ENCODE results near the gene MAP2K4.
A peak's percentile ranks its signal among the peaks of the same experiment; 100 is the strongest.
"Not testable (repeated sequence)": the region's sequence is repeated elsewhere in the genome, so short reads cannot be mapped to it uniquely, and the experiment has no call there.

MAP2K4 gene

DNA sequence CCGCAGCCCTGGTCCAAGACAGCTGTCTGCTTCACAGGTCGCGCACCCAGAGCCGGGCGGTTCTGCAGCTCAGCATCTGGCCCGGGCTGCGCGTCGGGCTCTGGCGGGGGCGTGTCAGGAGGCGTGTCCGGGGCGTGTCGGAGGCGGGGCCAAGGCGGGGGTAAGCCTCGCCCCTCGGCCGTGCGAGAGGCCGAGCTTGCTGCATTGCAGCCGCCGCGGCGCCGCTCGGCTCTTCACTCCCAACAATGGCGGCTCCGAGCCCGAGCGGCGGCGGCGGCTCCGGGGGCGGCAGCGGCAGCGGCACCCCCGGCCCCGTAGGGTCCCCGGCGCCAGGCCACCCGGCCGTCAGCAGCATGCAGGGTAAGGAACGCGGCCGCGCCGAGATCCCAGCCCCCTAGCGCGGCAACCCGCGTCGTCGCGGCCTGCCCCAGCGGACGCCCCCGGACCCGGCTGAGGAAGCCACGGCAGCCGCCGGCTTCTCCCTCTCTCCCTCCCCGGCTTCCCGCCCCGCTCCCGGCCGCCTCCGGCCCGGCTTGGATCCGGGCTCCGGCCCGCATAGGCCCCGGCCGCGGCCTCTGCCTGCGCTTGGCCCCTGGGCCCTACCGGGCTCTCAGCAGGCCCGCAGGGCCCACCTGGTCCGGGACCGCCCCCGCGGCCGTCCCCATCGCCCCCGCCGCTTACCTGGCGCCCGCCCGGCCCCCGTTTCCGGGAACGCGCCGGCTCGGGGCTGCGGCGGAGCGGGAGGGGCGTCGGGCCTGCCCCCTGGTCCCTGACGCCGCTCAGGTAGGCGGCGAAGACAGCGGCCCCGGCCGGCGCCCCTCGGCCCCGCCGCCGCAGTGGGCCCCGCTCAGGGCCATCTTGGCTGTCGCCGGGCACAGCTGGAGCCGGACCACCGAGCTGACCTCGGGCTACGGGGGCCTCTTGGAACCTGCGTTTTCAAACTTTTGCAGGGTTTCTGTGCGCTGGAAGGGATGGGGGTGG, at the start of gene MAP2K4:
MAP2K4 (plus strand) TSS at position 236 of the 981 bp plus-strand sequence; CDS start at position 246, 10 bp downstream.
- peak; percentile 88 for DNase-seq (ENCODE audit: low spot score)

DNA sequence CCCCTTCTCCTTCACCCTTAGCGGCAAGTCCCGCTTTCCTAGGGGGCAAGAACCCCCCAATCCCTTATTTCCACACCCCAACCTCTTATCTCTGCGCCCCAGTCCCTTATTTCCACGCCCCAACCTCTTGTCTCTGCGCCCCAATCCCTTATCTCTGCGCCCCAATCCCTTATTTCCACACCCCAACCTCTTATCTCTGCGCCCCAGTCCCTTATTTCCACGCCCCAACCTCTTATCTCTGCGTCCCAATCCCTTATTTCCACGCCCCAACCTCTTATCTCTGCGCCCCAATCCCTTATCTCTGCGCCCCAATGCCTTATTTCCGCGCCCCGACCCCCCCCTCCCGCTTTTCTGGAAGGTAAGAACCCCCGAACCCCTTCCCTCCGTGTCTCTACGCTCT, 47.9 kb upstream of the MAP2K4 start:
- DNase-seq (ENCODE audit: low spot score) = not testable (repeated sequence)

DNA sequence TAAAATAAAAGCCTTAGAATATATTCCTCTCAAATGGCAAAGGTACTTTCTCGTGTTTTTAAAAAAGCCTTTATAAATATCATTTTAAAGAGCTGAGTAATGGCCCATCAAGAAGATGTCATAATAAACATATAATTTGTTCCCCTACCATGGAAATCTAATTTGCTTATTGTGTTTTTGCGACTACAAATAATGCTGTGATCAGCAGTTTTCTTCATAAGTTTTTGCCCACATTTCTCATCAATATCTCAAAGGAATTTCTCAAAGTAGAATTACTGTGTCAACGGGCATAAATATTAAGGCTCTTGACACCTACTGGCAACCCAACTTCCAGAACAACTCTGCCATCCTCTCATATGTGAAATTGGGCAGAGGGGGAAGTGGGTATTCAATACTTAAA, 40.9 kb upstream of the MAP2K4 start:
- no peak for DNase-seq (ENCODE audit: low spot score)

DNA sequence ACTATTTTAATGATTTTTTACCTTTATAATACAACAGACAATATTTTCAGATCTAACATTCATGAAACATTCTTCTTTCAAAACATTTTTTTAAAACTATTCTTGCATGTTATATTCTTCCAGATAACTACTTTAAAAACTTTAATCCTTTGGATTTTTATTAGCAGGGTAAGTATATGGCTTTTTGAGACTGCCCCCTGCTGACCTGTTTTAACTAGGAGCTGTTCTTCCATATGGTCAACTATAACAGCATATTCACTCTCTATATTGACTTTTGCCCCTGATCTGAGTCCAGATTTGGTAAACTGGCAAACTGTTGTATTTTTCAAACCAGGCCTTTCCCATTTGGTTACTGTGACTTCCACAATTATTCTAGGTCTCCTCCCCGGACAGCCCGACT, 39.9 kb upstream of the MAP2K4 start:
- no peak for DNase-seq (ENCODE audit: low spot score)

DNA sequence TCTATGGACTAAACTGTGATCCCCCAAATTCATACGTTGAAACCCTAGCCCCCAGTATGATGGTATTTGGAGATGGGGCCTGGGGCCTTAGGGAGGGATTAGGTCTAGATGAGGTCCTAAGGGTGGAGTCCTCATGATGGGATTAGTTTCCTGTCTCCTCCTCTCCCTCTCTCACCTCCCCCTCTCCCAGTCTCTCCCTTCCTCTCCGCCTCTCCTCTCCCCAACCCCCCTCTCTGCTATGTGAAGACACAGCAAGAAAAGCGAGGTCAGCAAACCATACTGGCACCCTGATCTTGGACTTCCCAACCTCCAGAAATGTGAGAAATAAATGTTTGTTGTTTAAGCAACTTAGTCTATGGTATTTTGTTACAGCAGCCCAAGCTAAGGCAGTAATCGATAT, 38.8 kb upstream of the MAP2K4 start:
- DNase-seq (ENCODE audit: low spot score) = no peak

DNA sequence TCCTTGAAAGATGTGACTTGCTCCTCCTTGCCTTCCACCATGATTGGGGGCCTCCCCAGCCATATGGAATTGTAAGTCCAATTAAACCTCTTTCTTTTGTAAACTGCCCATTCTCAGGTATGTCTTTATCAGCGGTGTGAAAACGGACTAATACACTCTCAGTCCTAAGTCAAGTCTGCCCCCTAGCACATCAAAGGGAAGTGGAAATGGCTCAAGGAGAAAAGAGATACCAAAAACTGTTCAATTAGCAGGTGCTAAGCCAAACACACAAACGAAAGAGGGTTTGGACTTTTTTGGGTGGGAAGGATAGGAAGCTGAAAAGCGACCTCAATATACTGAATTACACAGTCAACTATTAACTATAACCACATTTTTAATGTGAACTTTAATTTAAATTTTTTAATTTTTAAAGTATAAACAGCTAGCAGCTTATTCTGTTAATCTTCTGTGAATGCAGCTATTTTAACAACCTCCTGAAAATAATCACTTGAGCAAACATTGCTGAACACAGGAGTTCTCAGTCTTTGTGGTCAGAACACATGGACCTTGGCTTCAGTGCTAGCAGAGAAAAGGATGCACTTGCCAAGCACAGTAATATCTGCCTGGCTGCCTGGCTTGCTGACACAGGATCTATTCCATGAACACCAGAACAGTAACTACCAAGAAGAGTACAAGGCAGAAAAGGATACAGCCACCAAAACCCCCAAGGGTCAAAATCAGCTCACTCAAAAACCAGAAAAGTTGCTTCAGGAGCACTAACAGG, 34.3 kb upstream of the MAP2K4 start:
- DNase-seq (ENCODE audit: low spot score) = no peak

DNA sequence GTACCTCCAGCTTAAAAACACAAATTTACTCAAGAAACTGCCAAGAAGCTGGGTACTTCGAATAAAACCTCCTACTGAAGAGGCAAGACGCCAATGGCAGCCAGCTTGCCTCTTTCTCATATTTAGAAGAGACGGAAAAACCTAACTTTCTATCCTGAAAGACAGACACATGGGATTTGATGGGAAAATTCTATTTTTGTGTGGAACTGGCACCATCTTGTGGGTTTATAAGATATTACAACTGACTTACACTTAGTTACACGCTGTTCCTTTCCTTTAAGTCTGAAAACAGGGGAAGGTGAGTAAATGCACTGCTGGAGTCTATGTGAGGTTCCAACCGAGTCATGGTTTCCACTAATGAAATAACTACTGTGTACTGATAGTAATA, 33.7 kb upstream of the MAP2K4 start:
- peak; percentile 62 for DNase-seq (ENCODE audit: low spot score)

DNA sequence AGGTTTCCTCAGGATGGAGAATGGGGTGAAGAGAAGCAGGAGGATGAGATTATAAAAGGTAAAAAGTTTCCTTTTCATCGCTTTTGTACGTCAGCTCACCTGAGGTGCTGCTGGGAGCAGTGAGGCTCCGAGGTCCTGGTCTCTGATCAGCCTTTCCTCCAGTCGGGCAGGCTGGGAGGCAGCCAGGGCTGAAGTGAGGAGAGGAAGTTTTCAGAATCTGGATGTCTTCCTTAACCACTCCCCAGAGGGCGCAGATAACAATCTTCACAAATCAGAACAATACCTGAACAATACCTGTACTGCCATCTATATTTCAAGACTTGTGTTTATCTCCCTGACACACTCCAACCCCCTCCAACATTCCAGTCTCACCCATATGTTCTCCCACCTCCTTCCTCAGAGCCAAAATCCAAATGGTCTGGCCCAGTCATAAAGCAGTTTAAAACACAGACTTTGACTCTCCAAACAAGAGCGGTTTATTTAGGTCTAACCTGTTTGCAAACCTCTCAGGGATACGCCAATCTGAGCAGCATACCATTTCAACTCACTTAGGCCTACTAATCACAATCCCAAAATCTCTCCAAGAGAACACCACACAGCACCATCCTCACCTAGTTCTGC, 30.2 kb upstream of the MAP2K4 start:
- DNase-seq (ENCODE audit: low spot score) = no peak

DNA sequence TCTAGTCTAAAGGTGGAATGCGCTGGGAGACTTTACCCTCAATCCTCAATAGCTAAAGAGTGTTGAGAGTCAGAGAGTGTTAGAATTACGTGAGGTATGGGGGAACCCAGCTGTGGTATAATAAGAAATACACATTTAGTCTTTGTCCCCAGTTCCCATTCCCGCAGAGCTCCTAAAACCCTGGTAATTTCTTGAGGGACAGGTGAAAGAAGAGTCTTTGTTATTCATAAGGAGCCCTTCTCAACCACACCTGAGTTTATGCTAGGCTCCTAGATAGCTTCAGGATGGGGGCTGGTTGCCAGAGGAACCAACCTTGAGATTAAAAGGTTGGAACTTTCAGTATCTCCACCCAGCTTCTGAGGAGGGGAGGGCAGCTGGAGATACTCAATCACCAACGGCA, 29.2 kb upstream of the MAP2K4 start:
- no peak for DNase-seq (ENCODE audit: low spot score)

DNA sequence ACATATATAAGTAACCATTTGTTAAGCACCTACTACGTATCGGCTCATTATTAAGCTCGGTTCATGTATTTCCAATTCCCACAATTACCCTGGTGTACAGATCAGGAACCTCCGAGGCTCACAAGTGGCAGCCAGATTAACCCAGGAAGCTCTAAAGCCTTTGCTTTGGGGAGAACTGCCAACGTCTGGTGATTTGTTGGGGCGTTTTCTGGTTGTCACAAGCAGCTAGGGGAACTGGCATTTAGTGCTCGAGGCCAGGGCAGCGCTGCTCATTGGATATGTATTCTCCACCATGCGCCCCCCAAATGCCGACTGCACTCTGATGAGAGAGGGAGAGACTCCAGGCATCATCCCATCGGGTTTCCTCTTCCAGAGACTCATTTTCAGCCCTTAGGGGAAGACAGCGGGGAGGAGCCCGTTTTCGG, 23.9 kb upstream of the MAP2K4 start:
- DNase-seq (ENCODE audit: low spot score) = peak; percentile 75

DNA sequence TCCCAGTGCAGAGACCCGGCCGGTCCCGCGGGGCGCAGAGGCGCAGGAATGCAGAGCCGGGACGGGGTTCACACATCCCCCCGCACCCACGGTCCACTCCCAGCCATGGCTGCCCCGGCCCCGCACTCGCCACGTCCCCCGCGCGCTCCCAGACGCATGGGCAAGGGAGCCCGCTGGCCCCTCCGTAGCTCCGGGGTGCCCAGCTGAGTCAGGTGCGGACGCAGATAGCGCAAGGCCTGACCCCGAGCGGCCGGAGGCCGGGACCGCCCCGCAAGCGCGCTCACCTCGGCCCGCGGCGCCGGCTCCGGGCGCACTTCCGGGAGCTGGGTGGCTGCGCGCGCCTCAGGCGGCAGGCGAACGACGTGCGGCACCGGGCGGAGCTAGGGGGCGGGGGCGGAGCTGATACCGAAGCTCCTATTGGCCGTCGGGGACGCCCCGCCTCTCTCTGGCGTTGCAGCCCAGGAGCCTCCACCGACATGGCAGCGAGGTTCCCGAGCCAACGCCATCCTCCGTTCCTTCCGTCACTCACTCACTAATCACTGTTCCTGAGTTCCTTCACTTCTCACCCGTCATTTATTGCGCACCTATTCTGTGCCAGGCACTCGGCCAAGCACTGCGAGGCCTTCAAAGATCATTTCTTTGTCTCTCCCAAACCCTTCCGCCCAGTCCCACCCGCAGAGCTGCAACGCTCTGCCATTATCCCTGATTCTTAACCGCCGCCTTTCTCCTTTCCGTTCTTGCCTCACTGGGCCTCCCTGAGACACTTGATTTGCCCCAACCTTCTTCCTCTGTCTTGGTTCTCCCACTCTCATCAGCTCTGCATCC, 23.3 kb upstream of the MAP2K4 start, which contains the start of gene ZNF18:
ZNF18 (minus strand) TSS at position 329 of the 825 bp plus-strand sequence. CDS start 4,646 bp downstream, outside the sequence.
- DNase-seq (ENCODE audit: low spot score) = peak; percentile 92

DNA sequence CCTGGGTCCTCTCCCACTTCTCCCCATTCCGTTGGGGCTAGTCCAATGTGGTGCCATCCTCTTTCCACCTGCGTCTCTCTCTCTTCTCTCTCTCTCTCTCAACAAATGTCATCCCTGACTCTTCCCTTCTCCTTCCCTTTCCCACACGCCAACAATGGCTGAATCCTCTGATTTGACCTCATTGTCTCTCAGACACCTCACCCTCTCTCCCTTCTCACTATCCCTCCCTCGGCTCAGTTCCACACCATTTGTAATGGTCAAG, 22.8 kb upstream of the MAP2K4 start:
- DNase-seq (ENCODE audit: low spot score) = no peak

DNA sequence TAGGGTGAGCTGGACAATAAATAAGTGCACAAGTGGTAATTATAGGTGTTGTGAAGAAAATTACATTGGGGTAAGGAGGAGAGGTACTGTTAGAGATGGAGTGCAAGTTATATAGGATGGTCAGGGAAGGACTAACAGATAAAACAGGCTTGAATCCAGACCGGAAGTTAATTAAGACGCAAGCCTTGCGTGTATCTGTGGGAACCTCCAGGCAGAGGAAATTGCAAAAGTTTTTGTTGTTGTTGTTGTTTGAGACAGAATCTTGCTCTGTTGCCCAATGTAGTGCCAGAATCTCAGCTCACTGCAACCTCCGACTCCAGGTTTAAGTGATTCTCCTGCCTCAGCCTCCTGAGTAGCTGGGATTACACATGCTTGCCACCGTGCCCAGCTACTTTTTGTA, 21.0 kb upstream of the MAP2K4 start:
- no peak for DNase-seq (ENCODE audit: low spot score)

DNA sequence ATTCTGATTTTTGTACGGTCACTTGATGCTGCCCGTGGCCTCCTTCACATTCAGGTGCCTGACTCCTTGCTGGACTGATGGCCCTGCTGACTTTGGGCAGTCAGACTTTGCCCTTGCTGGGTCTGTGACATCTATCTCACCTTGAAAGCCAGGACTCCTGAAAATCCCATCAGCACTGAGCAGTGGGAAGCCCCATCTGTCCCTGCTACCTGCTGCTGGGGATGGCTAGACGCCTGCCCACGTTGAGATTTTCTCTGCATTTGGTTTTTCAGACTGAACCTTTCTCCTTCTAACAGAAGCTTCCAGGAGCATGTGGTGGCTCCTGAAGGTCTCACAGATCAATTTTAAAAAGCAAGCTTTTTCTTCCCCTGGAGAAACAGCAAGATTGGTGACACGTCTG, 13.2 kb upstream of the MAP2K4 start:
- peak; percentile 70 for DNase-seq (ENCODE audit: low spot score)

DNA sequence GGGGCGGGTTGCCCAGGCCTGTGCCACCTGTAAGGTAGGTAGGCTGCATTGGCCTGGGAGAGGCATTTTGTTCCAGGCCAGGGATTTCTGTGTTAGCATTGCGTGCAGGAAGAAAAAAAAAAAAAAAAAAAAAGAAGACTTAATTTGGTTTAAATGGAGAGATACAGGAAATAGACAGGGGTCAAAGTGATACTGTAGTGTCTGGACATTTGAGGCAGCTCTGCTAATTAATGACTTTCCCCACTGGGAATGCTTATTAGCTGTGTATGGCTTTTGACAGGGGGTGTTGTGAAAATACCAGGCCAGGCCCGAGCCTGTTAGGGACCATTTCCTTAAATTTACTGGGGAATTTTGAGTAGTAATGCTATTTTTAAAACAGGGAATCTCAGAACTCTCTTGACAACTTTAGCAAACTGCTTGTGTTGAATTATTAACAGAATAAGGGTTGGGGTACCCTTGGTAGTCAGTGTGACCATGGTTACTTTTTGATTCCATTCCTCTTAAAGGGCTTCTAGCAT, 1.0 kb downstream of the MAP2K4 start:
- DNase-seq (ENCODE audit: low spot score) = no peak

DNA sequence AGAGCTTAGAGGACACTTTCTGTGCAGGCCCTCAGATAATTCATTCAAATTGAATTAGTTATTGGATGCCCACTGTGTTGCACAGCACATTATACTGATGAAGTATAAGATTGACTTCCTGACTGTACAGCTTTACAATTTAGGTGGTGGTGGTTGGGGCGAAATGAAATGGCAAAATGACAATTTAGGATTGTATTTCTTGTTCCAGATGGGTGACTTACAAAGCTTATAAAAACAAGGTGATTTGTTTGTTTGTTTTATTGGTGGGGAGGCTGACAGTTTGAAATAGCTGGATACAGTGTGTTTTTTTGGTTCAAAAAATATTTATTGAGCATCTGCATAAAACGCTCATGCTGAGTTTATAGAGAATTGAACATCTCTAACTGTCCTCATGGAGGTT, 1.6 kb downstream of the MAP2K4 start:
- no peak for DNase-seq (ENCODE audit: low spot score)

DNA sequence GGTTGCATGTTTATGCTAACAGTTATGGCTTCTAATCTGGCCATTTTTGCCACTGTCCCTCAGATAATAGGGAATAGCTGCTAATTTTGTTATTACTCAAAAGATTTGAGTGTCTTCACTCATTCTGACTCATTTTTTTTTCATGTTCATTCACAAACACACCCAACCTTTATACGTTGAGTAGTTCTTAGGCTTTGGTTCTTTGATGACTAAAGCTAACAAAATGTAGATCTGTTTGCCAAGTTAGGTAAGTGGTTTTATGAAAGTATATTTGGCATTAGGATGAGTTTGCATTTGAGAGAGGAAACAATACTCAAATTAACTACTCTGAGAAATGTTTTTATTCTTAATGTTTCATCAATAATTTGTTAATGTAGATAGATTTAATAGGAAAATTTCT, 3.6 kb downstream of the MAP2K4 start:
- no peak for DNase-seq (ENCODE audit: low spot score)

DNA sequence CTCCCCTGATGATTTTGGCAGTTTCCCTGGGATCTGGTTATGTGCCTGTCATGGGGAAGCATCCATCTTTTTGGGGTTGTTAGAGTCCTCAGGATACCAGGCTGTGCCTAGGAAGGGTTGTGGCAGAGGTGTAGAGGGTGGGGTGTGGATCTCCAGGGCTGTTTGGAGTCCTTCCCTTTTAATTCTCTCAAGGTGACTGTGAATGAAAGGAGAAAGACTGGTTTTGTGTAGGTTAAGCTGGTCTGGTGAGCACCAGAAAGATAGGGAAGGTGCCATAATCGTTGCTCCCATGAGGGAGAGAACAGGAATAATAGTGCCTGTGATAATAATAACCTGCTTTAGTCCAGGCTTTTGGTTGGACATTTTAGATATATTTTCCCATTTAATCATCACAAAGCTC, 7.0 kb downstream of the MAP2K4 start:
- no peak for DNase-seq (ENCODE audit: low spot score)

DNA sequence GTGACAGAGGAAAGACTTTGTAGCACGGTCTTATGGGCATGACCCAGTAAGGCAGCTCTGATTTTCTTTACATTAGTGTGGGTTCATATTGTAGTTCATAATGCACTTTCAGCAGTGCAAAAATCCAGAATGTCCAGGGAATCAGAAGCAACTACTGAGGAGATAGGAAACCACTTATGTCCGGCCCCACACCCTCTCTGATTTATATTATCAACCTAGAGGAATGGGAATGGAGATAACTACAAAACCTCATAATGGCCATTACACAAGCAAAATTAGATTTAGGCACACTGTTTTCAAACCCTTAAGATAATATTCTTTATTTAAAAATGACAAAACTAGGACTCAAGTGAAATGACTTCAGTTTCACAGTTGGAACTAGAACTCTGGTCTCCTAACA, 7.9 kb downstream of the MAP2K4 start:
- DNase-seq (ENCODE audit: low spot score) = no peak

DNA sequence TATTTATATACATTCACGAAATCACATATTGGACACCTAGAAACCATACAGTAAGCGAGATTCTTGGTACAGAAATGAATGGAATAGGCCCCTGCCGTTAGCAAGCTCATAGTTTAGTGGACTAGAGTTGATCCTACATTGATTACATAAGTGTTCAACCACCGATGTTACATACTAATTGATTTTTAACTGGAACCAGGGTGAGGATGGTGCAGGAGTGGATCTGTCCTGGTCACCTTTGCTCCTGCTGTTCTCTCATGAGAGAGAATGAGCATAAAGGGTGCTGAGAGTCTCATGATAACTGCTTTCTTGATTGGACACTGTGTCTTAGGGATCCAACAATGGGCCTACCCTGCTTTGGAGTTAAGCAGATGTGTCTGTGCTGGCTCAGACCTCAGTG, 13.9 kb downstream of the MAP2K4 start:
- DNase-seq (ENCODE audit: low spot score) = no peak

DNA sequence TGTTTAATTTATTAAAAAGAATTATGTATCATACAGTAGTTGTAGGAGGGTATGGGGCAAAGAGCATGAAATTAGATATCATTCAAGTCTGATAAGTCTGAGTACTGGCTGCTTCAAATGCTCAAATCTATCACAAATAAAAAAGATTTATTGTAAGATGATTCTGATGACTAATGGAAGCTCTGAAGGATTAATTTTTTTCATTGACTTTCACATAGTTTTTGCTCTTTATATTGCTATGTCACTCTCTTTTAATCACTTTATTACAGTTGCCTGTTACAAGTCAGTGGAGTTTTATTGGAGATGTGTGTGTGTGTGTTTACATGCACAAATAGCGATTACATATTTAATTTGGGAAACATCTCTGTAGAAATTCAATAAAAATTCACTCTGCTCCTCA, 15.0 kb downstream of the MAP2K4 start:
- no peak for DNase-seq (ENCODE audit: low spot score)

DNA sequence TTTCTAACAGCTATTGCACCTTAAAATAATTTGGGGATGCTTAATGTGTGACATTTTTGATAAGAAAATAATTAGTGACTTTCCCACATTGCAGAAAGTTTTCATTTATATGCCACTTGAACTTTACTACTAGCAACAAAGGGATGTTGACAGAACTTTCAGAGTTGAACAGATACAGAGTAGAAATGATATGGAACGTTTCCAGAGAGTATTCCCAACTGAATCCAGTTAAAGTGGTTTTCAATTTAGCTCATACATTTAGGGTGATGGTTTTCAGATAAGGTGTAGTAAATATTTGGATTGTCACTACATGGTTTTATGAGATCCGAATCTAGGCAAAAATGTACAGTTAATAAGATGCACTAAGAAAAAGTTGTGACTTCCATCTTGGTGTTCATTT, 17.3 kb downstream of the MAP2K4 start:
- no peak for DNase-seq (ENCODE audit: low spot score)

All from cerebellar cortex (tissue), 1 donor.